ENCODE results near the gene PCBP4.

Gene PCBP4

GRCh38 chr3:51908026-51908425 is 59.2 kb downstream of the PCBP4 start:
- Histone ChIP-seq H3K4me3 (ENCODE audit: low read length, poor library complexity, severe bottlenecking) (no peak overlapping the region), H3K4me2 (ENCODE audit: low read depth, low read length, poor library complexity, severe bottlenecking) (no peak overlapping the region), H3K9me3 (ENCODE audit: insufficient read depth, low read depth, low read length) (peaks cover 7% of the 10 kb centered on the region; the same call in 1 of the 2 replicates), H3K4me1 (ENCODE audit: insufficient read depth, low read length, poor library complexity, severe bottlenecking) (no peaks in the 10 kb centered on the region), H3K27me3 (ENCODE audit: insufficient read depth, low read length, poor library complexity, severe bottlenecking) (no peaks in the 10 kb centered on the region), H3K9ac (ENCODE audit: low read depth, low read length, poor library complexity, severe bottlenecking) (no peak overlapping the region), H3K36me3 (ENCODE audit: insufficient read depth, low read length) (no peaks in the 10 kb centered on the region), H3K9me2 (replicated peaks; ENCODE audit: low read depth, low read length) (no peaks in the 10 kb centered on the region), H4K20me1 (ENCODE audit: insufficient read depth, low read length, poor library complexity, severe bottlenecking) (no peaks in the 10 kb centered on the region), H2AFZ (ENCODE audit: low read length) (no peak overlapping the region), H3K79me2 (ENCODE audit: insufficient read depth, low read length) (no peaks in the 10 kb centered on the region), H3F3A (ENCODE audit: low read depth) (no peaks in the 10 kb centered on the region)
- TF ChIP-seq EZH2phosphoT487 (IDR thresholded peaks at IDR 0.05; ENCODE audit: borderline replicate concordance) (no peak), CTCF (conservative IDR thresholded peaks at IDR 0.05; ENCODE audit: low read length) (no peak)

Measured in Loucy (cell line).